Epithelial cell of esophagus (primary cell): ENCODE data around the gene PIM3.

Experiments used
- DNase-seq: peaks from one replicate; pipeline ENCODE4 v3.0.0; 2010; ENCODE audit warnings: low read depth
- H3K4me3 ChIP-seq: 2 replicates; pipeline ENCODE4 v1.5.1; 2011; ENCODE audit warnings: mild to moderate bottlenecking, low read length, control low read depth
- TF ChIP-seq, protein P1 (sequence below): IDR thresholded peaks from 2 replicates; pipeline ENCODE4 v1.5.1; 2011; ENCODE audit warnings: low read depth, mild to moderate bottlenecking, low read length, control low read depth, inconsistent platforms; ENCODE audit not compliant: insufficient read depth; ENCODE audit errors: missing control alignments

The PIM3 gene

DNA sequence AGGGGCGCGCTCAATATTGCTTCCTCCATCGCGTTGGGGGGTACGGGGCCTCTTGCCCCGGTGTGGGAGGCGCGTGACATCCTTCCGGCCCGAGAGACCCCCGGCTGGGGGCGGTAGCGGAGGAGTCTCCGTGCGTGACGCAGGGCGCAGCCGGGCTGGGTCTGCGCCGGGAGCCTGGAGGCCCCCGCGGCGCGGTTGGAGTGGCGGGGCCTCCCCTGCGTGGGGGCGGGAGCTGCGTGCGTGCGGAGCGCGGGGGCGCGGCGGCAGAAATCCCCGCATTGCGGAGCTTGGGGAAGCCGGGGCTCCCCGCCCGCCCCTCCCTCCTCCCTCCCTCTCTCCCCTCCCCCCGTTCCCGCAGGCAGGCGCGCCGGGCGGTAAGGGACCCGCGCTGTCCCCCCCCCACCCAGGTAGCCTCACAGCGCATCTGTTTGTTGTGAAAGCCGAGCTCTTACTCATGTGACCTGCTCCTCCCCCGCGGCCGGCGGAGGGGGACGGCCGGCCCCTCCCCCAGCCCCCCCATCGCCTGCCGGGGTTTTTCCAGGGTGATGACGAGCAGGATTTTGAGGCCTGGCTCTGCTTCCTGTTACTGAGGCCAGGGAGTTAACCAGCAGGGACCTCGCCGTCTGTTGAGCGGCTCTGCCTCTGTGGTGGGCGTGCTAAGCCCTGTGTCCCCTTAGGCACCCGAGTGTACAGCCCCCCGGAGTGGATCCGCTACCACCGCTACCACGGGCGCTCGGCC lies 1.6 kb downstream of the PIM3 start:
- peak; percentile 95 for DNase-seq
- H3K4me3 ChIP-seq, result peak overlapping the region; percentile 80
- TF ChIP-seq, protein P1, sequence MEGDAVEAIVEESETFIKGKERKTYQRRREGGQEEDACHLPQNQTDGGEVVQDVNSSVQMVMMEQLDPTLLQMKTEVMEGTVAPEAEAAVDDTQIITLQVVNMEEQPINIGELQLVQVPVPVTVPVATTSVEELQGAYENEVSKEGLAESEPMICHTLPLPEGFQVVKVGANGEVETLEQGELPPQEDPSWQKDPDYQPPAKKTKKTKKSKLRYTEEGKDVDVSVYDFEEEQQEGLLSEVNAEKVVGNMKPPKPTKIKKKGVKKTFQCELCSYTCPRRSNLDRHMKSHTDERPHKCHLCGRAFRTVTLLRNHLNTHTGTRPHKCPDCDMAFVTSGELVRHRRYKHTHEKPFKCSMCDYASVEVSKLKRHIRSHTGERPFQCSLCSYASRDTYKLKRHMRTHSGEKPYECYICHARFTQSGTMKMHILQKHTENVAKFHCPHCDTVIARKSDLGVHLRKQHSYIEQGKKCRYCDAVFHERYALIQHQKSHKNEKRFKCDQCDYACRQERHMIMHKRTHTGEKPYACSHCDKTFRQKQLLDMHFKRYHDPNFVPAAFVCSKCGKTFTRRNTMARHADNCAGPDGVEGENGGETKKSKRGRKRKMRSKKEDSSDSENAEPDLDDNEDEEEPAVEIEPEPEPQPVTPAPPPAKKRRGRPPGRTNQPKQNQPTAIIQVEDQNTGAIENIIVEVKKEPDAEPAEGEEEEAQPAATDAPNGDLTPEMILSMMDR, result no peak

DNA sequence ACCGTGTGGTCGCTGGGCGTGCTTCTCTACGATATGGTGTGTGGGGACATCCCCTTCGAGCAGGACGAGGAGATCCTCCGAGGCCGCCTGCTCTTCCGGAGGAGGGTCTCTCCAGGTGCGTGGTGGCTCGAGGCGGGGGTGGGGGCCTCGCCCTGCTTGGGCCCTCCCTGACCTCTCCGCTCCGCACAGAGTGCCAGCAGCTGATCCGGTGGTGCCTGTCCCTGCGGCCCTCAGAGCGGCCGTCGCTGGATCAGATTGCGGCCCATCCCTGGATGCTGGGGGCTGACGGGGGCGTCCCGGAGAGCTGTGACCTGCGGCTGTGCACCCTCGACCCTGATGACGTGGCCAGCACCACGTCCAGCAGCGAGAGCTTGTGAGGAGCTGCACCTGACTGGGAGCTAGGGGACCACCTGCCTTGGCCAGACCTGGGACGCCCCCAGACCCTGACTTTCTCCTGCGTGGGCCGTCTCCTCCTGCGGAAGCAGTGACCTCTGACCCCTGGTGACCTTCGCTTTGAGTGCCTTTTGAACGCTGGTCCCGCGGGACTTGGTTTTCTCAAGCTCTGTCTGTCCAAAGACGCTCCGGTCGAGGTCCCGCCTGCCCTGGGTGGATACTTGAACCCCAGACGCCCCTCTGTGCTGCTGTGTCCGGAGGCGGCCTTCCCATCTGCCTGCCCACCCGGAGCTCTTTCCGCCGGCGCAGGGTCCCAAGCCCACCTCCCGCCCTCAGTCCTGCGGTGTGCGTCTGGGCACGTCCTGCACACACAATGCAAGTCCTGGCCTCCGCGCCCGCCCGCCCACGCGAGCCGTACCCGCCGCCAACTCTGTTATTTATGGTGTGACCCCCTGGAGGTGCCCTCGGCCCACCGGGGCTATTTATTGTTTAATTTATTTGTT lies 2.4 kb downstream of the PIM3 start:
- TF ChIP-seq, protein P1, result no peak
- DNase-seq, result no peak
- H3K4me3 ChIP-seq, result peak overlapping the region; percentile 80

DNA sequence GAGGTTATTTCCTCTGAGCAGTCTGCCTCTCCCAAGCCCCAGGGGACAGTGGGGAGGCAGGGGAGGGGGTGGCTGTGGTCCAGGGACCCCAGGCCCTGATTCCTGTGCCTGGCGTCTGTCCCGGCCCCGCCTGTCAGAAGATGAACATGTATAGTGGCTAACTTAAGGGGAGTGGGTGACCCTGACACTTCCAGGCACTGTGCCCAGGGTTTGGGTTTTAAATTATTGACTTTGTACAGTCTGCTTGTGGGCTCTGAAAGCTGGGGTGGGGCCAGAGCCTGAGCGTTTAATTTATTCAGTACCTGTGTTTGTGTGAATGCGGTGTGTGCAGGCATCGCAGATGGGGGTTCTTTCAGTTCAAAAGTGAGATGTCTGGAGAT lies 3.1 kb downstream of the PIM3 start:
- no peak for DNase-seq
- TF ChIP-seq, protein P1, result no peak
- H3K4me3 ChIP-seq, result peak overlapping the region; percentile 80

DNA sequence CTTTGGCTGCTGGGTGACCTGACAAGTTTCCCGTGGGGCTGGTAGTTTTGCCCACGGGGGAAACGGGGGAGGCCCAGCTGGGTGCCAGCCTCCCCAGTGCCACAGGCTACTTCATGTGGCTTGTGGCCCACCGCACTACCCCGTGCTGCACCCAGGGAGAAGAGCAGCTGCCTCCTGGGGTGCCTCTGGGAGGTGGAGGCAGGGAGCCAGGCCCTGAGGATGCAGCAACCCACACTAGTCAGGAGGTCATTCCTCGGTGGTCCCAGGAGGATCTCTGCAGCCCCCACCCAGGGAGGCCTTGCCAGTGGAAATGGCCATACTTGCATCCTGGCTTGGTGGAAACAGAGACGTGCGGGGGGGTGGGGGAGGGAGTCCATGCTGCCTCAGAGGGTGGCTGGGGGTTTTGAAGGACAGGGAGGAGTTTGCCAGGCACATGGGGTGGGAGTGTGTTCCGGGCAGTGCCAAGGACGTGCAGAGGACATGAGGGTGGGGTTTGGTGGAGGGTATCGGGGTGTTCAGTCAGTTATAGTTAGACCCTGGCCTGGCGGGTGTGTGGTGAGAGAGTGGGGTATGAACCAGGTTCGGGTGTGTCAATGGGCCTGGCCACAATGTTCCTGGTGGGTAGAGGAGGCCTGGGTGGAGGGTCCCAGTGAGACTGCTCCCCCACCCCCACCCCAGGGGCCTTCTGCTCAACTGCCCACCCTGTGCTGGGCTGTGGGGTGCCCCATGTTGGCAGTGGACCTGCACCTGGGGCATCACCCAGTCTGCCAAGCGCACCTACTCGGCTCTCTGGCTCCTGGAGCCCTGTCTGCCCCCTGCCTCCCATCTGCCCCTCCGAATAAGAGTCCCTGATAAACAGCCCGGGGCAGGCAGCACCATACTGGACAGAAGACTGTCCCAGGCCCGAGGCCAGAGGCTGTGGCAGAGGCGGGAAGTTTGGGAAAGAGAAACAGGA lies 3.8 kb downstream of the PIM3 start:
- TF ChIP-seq, protein P1, result no peak
- DNase-seq, result no peak
- H3K4me3 ChIP-seq, result peak overlapping the region; percentile 80

DNA sequence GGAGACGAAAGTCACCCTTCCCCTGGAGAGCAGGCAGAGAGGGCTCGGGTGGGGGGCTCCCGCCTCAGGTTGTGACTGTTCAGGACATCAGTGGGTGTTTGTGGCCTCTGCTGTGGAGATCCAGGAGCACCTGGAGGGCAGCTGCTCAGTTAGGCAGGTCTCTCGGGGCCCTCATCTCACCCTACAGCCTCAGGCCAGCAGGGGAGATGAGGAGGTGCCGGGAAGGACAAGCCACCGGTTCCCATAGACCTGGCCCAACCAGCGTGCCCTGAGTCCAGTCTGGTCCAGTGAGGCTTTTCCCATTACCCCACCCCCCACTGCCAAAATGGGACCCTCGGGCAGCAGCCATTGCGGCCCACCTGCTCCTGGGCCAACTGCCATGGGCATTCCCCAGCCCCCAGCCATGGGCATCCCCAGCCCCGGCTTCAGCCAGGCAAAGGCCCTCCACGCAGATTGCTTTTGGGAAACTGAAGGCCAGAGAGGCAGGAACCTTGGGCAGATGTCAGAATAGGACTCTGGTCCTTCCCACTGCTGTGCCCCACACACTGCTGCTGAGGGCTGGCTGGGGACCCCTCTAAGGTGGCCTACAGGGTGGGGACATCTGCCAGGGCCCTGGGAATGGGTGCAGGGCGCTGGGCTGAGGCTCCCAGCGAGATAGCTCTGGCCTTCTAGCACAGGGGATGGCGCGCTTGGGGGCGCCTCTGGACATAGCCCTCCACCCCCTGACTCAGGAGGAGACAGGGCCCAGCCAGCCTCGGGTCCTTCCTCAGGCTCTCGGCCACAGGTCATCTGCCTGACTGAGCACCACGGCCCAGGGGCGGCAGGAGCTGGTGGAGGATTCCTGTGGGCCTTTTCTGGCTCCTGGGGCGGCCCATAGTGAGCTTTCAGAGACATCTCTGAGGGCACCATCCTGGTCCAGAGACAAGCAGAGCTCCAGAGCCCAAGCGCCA lies 4.8 kb downstream of the PIM3 start:
- no peak overlapping the region for H3K4me3 ChIP-seq
- DNase-seq, result no peak
- TF ChIP-seq, protein P1, result no peak
